HCT116 (cell line): ENCODE measurements around the gene ADAM8. TPM values are rescaled to one million over a fixed set of nuclear protein-coding genes. Genes with fewer than 3 reads are reported as not detected.

ENCODE experiments used
- ATAC-seq: fragments of 200-7000 bp; cut with Tn5 transposase; 2 replicates; pipeline ENCODE4 v1.9.1; 2020; ENCODE audit warnings: mild to moderate bottlenecking, moderate library complexity
- BruUV-seq: library from RNA; stranded (reverse); fragments of 400-500 nt; replicated peaks from 2 replicates; lab custom pipeline; 2021; lab: Mats Ljungman, UMichigan
- CTCF ChIA-PET: fragments of 300-600 bp; sonication (Branson Sonifier 250); formaldehyde crosslinking; loops from one replicate; lab custom pipeline; 2021; ENCODE audit warnings: antibody characterized with exemption; lab: Charles Lee
- POLR2A ChIA-PET: fragments of 300-600, 350-600 bp; sonication (Branson Sonifier 250); formaldehyde crosslinking; loops from one replicate; lab custom pipeline; 2021; ENCODE audit warnings: antibody characterized with exemption; lab: Charles Lee
- RAD21 ChIA-PET, 2 experiments: fragments of 300-600 bp; sonication (Branson Sonifier 250); formaldehyde crosslinking; loops; one replicate each; lab custom pipeline; 2023; ENCODE audit warnings: low total read pairs in 2 of 2; ENCODE audit not compliant: uncharacterized antibody in 2 of 2, unreplicated experiment in 2 of 2, low non-redundant PET in 1 of 2; lab: Charles Lee
- DNase-seq: peaks from one replicate; pipeline ENCODE4 v3.0.0-alpha.2; 2010; ENCODE audit warnings: low read depth, low spot score
- H2AFZ ChIP-seq: fragments of 200-600 bp; shearing (Covaris generic), sonication (generic); 2 replicates; pipeline ENCODE4 v1.6.1; 2017; ENCODE audit warnings: low read depth, mixed run types, mixed read lengths, antibody characterized with exemption, low read length; ENCODE audit not compliant: poor library complexity, severe bottlenecking
- H3K27ac ChIP-seq: 2 replicates; pipeline ENCODE4 v1.5.1; 2012; ENCODE audit warnings: low read depth, low read length
- H3K27me3 ChIP-seq: fragments of 200-600 bp; sonication (generic); 2 replicates; pipeline ENCODE4 v1.6.1; 2016; ENCODE audit warnings: mixed run types, low read length, mixed read lengths; ENCODE audit not compliant: insufficient read depth
- H3K36me3 ChIP-seq, 2 experiments: fragments of 200-500 bp in 1 of 2; fragments of 200-600 bp in 1 of 2; sonication (Bioruptor generic) in 1 of 2; sonication (generic) in 1 of 2; 2 replicates each; pipeline versions ENCODE4 v1.5.1 to v1.6.1; 2014 to 2016; ENCODE audit warnings: low read length in 2 of 2, inconsistent platforms in 1 of 2, mixed read lengths in 1 of 2, mixed run types in 1 of 2; ENCODE audit not compliant: insufficient read depth in 2 of 2, control insufficient read depth in 1 of 2
- H3K4me1 ChIP-seq, 2 experiments: fragments of 200-600 bp in 1 of 2; sonication (generic) in 1 of 2; 2 replicates each; pipeline versions ENCODE4 v1.5.1 to v1.6.1; 2012 to 2017; ENCODE audit warnings: low read length in 2 of 2, inconsistent platforms in 1 of 2, mild to moderate bottlenecking in 1 of 2, mixed read lengths in 1 of 2, mixed run types in 1 of 2, moderate library complexity in 1 of 2; ENCODE audit not compliant: insufficient read depth in 2 of 2, control insufficient read depth in 1 of 2
- H3K4me2 ChIP-seq: fragments of 200-600 bp; sonication (generic); 2 replicates; pipeline ENCODE4 v1.6.1; 2017; ENCODE audit warnings: mixed run types, low read length, mixed read lengths
- H3K4me3 ChIP-seq, 2 experiments: fragments of 200-600 bp in 1 of 2; sonication (generic) in 1 of 2; replicated peaks in 1 of 2; 2 replicates each; pipeline ENCODE4 v1.5.1; 2011 to 2016; ENCODE audit warnings: low read length in 2 of 2, control low read depth in 1 of 2, low read depth in 1 of 2, mild to moderate bottlenecking in 1 of 2, mixed read lengths in 1 of 2, mixed run types in 1 of 2
- H3K79me2 ChIP-seq: fragments of 200-600 bp; sonication (generic); 2 replicates; pipeline ENCODE4 v1.6.1; 2017; ENCODE audit warnings: mild to moderate bottlenecking, mixed run types, low read length, moderate library complexity, mixed read lengths; ENCODE audit not compliant: insufficient read depth
- H3K9ac ChIP-seq: fragments of 200-600 bp; sonication (generic); 2 replicates; pipeline ENCODE4 v1.6.1; 2016; ENCODE audit warnings: low read length, mixed read lengths
- H3K9me2 ChIP-seq: fragments of 200-600 bp; sonication (generic), shearing (Covaris generic); 2 replicates; pipeline ENCODE4 v1.6.1; 2017; ENCODE audit warnings: mixed run types, mild to moderate bottlenecking, moderate library complexity; ENCODE audit not compliant: insufficient read depth
- H3K9me3 ChIP-seq, 2 experiments: fragments of 200-500 bp in 1 of 2; fragments of 200-600 bp in 1 of 2; sonication (Bioruptor generic) in 1 of 2; sonication (generic) in 1 of 2; 2 replicates each; pipeline ENCODE4 v1.6.1; 2014 to 2017; ENCODE audit warnings: low read length in 2 of 2, mixed read lengths in 2 of 2, inconsistent platforms in 1 of 2, low read depth in 1 of 2, mild to moderate bottlenecking in 1 of 2, mixed run types in 1 of 2, moderate library complexity in 1 of 2; ENCODE audit not compliant: control insufficient read depth in 1 of 2, insufficient read depth in 1 of 2
- H4K20me1 ChIP-seq: fragments of 200-600 bp; sonication (generic), shearing (Covaris generic); 2 replicates; pipeline ENCODE4 v1.6.1; 2017; ENCODE audit warnings: mixed run types, mild to moderate bottlenecking, moderate library complexity; ENCODE audit not compliant: insufficient read depth
- CBX3 ChIP-seq: IDR thresholded peaks from 2 replicates; pipeline ENCODE4 v1.6.1; 2012; ENCODE audit warnings: low read depth
- CEBPB ChIP-seq: IDR thresholded peaks from 2 replicates; pipeline ENCODE4 v1.6.1; 2012; ENCODE audit warnings: low read depth
- CTCF ChIP-seq, 3 experiments: fragments of 200-600 bp in 1 of 3; sonication (generic) in 1 of 3; IDR thresholded peaks in 2 of 3; conservative IDR thresholded peaks in 1 of 3; 2 replicates each; pipeline ENCODE4 v1.5.1; 2012 to 2017; ENCODE audit warnings: low read depth in 2 of 3, low read length in 2 of 3, antibody characterized with exemption in 1 of 3, borderline replicate concordance in 1 of 3, control low read depth in 1 of 3, mild to moderate bottlenecking in 1 of 3, mixed read lengths in 1 of 3, mixed run types in 1 of 3, moderate library complexity in 1 of 3; ENCODE audit not compliant: insufficient read depth in 1 of 3
- EGR1 ChIP-seq: IDR thresholded peaks from 2 replicates; pipeline ENCODE4 v1.6.1; 2012; ENCODE audit warnings: low read depth
- ELF1 ChIP-seq: IDR thresholded peaks from 2 replicates; pipeline ENCODE4 v1.6.1; 2012; ENCODE audit warnings: low read depth, borderline replicate concordance
- EZH2 ChIP-seq: fragments of 200-600 bp; sonication (generic); IDR thresholded peaks from 2 replicates; pipeline ENCODE4 v1.6.1; 2017; ENCODE audit warnings: antibody characterized with exemption, mixed run types
- EZH2phosphoT487 ChIP-seq: fragments of 200-600 bp; IDR thresholded peaks from 2 replicates; pipeline ENCODE4 v1.6.1; 2018; ENCODE audit warnings: antibody characterized with exemption, borderline replicate concordance
- JUND ChIP-seq: IDR thresholded peaks from 2 replicates; pipeline ENCODE4 v1.6.1; 2012
- MAX ChIP-seq: IDR thresholded peaks from 2 replicates; pipeline ENCODE4 v1.6.1; 2012
- POLR2A ChIP-seq: IDR thresholded peaks from 2 replicates; pipeline ENCODE4 v1.7.0; 2011; ENCODE audit warnings: borderline replicate concordance; ENCODE audit not compliant: insufficient read depth, insufficient read length; ENCODE audit errors: extremely low read depth
- POLR2AphosphoS5 ChIP-seq: IDR thresholded peaks from 2 replicates; pipeline ENCODE4 v1.6.1; 2011; ENCODE audit warnings: mild to moderate bottlenecking, low read depth, low read length, moderate library complexity
- RAD21 ChIP-seq: IDR thresholded peaks from 2 replicates; pipeline ENCODE4 v1.6.1; 2012; ENCODE audit warnings: low read depth, mild to moderate bottlenecking
- SP1 ChIP-seq: IDR thresholded peaks from 2 replicates; pipeline ENCODE4 v1.6.1; 2012; ENCODE audit warnings: low read depth
- SRF ChIP-seq: IDR thresholded peaks from 2 replicates; pipeline ENCODE4 v1.6.1; 2012; ENCODE audit warnings: low read depth
- TCF7L2 ChIP-seq: IDR thresholded peaks from 2 replicates; pipeline ENCODE4 v1.7.0; 2011; ENCODE audit warnings: borderline replicate concordance, inconsistent platforms; ENCODE audit not compliant: insufficient read depth, insufficient read length; ENCODE audit errors: extremely low read depth
- YY1 ChIP-seq: IDR thresholded peaks from 2 replicates; pipeline ENCODE4 v1.6.1; 2011; ENCODE audit warnings: low read length, low read depth, moderate library complexity, mild to moderate bottlenecking; ENCODE audit not compliant: insufficient replicate concordance; ENCODE audit errors: extremely low read depth
- ZBTB33 ChIP-seq: IDR thresholded peaks from 2 replicates; pipeline ENCODE4 v1.6.1; 2011; ENCODE audit warnings: mild to moderate bottlenecking, low read length, moderate library complexity; ENCODE audit not compliant: insufficient replicate concordance; ENCODE audit errors: extremely low read depth
- ZNF274 ChIP-seq: fragments of 200-500 bp; sonication (Bioruptor generic); IDR thresholded peaks from 2 replicates; pipeline ENCODE4 v1.6.1; 2014; ENCODE audit warnings: mild to moderate bottlenecking, low read depth, low read length, inconsistent platforms
- intact Hi-C: fragments of 100-400 bp; cut with micrococcal nuclease; formaldehyde crosslinking; loops from 2 replicates; pipeline ENCODE4 v1.10.0; 2022
- total RNA-seq: library from RNA; stranded (reverse); gene quantifications from one replicate; pipeline ENCODE4 v1.2.1, GENCODE V29; 2021; ENCODE audit not compliant: unreplicated experiment
- TF ChIP-seq, protein P1 (sequence below): IDR thresholded peaks from 2 replicates; pipeline ENCODE4 v1.6.1; 2012; ENCODE audit warnings: low read depth
- TF ChIP-seq, protein P2 (sequence below): IDR thresholded peaks from 2 replicates; pipeline ENCODE4 v1.6.1; 2012

The ADAM8 gene
- total RNA-seq, 1 experiment from 2014 or later, result 4.1 TPM

DNA sequence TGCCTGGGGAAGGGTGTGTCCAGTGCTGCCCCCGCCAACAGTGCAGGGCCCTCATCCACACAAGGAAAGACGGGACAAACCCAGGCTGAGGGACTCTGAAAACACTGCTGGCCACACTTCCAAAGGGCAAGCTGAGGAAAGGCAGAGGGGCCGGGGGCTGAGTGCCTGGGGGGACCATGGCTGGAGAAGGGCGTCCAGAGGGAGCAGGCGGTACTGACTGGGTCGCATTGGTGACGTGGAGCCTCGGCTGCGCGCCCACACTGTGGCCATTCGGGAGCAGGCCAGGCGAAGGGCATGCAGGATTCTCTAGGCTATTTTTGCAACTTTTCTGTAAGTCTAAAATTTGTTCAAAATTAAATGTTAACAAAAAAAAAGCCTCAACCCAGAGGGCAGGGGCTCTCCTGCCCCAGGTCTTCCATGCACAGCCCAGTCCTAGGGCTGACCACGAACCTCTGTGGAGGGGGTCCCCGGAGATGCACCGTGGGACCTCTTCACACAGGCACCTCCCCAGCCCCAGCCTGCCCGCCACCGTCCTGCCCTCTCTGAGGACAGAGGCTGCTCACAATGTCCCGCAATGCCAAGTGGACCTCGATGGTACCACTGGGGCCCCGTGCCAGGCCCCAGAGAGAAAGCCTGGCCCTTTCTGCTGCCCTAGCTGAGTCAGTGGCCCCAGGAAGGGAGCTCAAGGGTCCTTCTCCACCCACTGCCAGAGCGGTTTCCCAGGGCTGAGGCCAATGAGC, 10.4 kb downstream of the ADAM8 start:
- RAD21 ChIA-PET, result no interaction called here
- H3K27ac ChIP-seq, result no peak overlapping the region
- intact Hi-C loops, result no loop called here
- BruUV-seq, result no TSS peak
- H3K4me2 ChIP-seq, result no peak overlapping the region
- H3K79me2 ChIP-seq, result no peaks in the 10 kb centered on the region
- no peak overlapping the region for H3K9ac ChIP-seq
- no peak overlapping the region for H2AFZ ChIP-seq
- no peaks in the 10 kb centered on the region for H3K9me2 ChIP-seq
- H3K4me3 ChIP-seq, result no peak overlapping the region
- H3K27me3 ChIP-seq, result no peaks in the 10 kb centered on the region
- CTCF ChIA-PET, result no interaction called here
- POLR2A ChIA-PET, result no interaction called here
- H3K9me3 ChIP-seq, result no peaks in the 10 kb centered on the region
- no peaks in the 10 kb centered on the region for H3K36me3 ChIP-seq
- no peaks in the 10 kb centered on the region for H4K20me1 ChIP-seq
- TF ChIP-seq TCF7L2 (no peak), POLR2AphosphoS5 (no peak), SRF (no peak), EZH2 (no peak), RAD21 (no peak), EZH2phosphoT487 (no peak), ZBTB33 (no peak), YY1 (no peak), POLR2A (no peak), CTCF (IDR thresholded peaks at IDR 0.05 in 2 of 3, conservative IDR thresholded peaks at IDR 0.05 in 1 of 3; ENCODE audit: borderline replicate concordance in 1 of 3, insufficient read depth in 1 of 3, low read depth in 2 of 3, low read length in 2 of 3) (no peak), MAX (no peak), SP1 (no peak), CBX3 (no peak), EGR1 (no peak), JUND (no peak), ZNF274 (no peak), CEBPB (no peak), ELF1 (no peak)
- TF ChIP-seq, protein P1, sequence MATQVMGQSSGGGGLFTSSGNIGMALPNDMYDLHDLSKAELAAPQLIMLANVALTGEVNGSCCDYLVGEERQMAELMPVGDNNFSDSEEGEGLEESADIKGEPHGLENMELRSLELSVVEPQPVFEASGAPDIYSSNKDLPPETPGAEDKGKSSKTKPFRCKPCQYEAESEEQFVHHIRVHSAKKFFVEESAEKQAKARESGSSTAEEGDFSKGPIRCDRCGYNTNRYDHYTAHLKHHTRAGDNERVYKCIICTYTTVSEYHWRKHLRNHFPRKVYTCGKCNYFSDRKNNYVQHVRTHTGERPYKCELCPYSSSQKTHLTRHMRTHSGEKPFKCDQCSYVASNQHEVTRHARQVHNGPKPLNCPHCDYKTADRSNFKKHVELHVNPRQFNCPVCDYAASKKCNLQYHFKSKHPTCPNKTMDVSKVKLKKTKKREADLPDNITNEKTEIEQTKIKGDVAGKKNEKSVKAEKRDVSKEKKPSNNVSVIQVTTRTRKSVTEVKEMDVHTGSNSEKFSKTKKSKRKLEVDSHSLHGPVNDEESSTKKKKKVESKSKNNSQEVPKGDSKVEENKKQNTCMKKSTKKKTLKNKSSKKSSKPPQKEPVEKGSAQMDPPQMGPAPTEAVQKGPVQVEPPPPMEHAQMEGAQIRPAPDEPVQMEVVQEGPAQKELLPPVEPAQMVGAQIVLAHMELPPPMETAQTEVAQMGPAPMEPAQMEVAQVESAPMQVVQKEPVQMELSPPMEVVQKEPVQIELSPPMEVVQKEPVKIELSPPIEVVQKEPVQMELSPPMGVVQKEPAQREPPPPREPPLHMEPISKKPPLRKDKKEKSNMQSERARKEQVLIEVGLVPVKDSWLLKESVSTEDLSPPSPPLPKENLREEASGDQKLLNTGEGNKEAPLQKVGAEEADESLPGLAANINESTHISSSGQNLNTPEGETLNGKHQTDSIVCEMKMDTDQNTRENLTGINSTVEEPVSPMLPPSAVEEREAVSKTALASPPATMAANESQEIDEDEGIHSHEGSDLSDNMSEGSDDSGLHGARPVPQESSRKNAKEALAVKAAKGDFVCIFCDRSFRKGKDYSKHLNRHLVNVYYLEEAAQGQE, result no peak
- TF ChIP-seq, protein P2, sequence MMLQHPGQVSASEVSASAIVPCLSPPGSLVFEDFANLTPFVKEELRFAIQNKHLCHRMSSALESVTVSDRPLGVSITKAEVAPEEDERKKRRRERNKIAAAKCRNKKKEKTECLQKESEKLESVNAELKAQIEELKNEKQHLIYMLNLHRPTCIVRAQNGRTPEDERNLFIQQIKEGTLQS, result no peak
- peaks cover 5 to 12% of the 10 kb centered on the region in 2 experiments; a peak in 3 of 4 replicates for H3K4me1 ChIP-seq
- ATAC-seq (no peak), DNase-seq (no peak)
